SIG-M5 treated with dmso at 0.1 percent for 504 hours (cell line): ENCODE measurements around the gene TAB2.
"Not testable (repeated sequence)": the region's sequence is repeated elsewhere in the genome, so short reads cannot be mapped to it uniquely, and the experiment has no call there.

Experiments used
- DNase-seq: peaks from one replicate; lab custom pipeline; 2025; ENCODE audit not compliant: unreplicated experiment; lab: John Stamatoyannopoulos, UW

The TAB2 gene

DNA sequence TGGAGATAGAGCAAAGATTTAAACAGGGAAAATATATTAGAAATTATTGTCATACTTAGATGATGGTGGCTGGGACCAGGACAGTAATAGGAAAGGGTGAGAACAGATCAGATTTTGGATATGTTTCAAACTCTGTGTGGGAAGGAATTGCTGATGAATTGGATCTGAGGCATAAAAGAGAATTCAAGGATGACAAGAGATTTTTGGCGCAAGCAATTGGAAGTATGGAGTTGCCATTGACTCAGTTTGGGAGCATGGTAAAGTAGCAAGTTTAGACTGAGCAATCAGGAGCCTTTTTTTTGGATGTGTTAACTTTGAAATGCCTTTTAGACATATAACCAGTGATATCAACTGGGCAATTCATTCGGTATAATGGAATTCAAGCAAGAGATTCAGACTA is 14.4 kb downstream of the TAB2 start:
- DNase-seq: no peak

DNA sequence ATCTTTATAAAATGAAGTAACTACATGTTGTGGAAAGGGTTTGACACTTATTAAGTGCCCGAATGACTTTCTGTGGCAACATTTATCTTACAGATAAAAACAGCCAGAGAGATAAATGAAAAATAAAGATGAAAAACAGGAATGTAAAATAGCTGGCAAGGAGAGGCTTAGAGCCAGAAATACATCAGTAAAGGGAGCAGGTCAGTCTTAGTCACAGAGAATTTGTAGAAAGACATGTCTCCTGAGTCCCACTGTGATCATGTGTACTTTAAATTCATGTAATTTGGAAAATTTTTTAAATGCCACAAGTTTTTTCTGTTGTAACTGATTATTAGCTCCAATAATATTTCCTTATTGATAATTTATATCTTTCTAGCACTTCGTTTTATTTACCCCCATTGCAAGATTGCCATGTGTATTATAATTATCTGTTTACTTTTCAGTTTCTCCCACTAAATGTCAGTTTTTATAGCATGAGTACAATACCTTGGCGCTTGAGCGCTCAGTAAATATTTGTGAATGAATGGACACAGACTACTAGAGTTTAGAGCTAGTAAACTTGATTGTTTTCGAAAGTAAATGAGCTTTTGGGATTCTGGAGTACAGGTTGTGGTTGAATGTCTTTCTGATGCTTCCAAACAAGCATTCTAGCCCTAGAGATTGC is 15.2 kb downstream of the TAB2 start:
- no peak for DNase-seq

DNA sequence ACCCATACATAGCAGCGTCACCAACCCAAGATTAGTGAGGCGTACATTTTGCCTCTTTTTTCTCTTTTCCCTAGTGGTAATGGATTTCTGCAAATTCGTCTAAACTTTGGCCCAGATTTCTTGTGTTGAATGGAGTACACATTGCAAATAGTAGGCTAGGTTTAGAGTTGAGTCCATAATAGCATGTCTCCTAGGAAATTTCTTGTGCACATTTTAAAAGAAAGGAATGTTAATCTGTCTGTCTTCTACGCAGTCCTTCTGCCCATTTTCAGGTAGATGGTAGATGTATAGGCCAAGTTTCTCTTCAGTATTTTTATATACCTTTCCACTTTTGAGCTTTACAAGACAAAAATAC is 15.7 kb downstream of the TAB2 start:
- no peak for DNase-seq

DNA sequence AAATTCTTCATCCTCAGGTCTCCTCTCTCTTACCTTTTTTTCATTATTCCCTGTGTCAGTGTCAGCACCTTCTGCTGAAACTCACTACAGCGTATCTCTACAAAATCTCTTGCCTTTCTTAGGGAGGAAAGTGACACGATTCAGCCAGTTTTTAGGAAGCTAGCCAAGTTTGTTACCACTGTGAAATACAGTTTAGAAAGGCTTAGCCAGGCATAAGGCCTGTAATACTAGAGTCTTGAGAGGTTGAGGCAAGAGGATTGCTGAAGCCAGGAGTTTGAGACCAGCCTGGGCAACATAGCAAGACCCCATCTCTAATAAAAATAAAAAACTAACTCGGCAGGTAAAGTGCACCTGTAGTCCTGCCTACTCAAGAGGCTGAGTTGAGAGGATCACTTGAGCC is 16.7 kb downstream of the TAB2 start:
- no peak for DNase-seq

DNA sequence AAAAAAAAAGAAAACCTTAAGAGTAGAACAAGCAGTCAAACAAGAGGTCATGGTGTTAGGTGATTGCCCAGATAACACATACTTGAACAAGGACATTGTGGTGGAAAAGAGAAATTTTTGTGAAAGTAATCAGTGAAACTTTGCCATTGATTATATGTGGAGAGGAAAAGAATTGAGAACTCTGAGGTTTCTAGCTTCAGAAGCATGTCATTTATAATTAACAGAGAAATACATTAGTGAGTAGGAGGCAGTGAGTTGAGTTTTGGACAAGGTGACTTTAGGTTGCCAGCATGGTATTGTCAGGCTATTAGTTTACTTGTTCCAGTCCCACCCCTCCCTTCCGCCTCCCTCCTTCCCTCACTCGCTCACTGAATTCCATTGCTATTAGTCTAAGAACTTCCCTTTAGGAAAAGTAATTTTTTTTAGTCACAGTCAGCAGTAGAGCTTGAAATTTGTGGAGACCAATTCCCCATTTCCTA is 17.2 kb downstream of the TAB2 start:
- DNase-seq: no peak

DNA sequence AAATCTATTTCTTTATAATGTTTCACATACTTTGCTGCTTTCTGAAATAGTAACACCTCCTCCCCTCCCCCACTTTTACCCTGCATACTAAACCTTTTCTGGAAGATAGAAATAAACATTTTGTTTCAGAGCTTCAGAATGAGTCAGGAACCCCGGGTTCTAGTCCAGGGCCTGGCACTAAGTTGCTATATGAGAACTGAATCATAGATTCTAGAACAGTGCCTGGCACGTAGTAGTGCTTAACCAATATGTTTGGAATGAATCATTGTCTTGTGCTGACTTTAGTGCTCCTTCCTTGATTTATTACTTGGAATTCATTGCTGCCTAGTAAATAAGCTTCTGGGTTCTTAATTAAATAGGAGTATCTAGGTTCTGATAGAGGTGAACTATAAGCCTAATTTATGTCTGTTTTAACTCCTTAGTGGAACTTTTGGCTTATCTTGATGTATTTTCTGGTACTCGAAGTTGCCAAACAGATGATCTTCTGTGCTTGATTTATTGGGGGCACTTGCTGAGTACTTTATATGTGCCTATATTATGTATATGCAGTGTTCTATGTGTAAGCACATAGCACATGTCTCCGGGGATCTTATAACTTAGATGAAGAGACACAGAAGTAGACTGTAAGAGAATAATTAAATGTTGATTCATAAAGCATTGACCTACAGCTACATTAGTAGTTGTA is 18.6 kb downstream of the TAB2 start:
- DNase-seq: no peak

DNA sequence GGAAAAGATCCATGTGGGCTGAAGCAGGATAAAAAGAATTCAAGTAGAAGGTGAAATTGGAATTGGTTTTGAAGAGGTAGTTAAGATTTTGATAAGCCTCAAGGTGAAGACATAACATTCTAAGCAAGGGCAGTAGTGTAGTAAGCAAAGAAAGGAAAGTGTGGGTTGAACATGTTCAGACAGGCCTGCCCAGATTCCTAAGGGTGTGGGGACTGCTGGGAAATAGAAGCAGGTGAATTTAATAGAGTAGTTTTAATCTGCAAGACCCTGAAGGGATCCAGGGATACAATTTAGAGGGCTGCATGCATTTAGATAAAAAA is 19.1 kb downstream of the TAB2 start:
- no peak for DNase-seq

DNA sequence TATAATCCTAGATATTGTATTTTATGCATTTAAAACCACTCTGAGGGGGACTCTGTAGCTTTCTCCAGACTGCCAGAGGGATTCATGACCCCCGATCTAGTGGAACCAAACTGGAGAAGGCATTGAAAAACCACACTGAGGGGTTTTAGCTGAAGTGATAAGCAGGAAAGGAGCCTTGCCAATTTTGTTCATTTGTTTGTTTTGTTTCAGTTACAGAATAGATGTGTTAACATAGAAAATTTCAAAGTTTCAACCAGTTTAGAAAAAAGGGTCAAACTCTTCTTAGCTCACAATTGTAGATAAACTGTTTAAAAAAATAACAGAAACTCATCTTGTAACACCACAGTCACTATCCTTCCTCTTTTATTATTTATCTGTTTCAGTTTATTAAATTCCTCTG is 19.8 kb downstream of the TAB2 start:
- DNase-seq: no peak

DNA sequence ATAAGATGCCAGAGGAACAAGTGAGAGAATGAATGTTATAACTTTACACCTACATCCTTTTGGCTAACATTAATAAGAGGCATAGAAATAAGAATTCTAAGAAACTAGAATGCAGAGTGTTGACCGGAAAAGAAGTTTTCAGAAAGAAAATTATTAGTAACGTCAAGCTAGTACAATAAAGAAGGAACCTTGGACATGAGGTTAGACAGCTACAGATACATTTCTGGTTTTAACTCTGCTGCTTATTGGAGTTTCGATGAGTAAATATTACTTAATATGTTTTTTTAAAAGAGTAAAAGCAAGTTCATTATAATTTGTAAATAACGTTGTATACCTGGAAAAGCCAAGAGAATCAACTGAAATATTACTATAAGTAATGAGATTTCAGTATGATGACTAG is 22.7 kb downstream of the TAB2 start:
- DNase-seq: no peak

DNA sequence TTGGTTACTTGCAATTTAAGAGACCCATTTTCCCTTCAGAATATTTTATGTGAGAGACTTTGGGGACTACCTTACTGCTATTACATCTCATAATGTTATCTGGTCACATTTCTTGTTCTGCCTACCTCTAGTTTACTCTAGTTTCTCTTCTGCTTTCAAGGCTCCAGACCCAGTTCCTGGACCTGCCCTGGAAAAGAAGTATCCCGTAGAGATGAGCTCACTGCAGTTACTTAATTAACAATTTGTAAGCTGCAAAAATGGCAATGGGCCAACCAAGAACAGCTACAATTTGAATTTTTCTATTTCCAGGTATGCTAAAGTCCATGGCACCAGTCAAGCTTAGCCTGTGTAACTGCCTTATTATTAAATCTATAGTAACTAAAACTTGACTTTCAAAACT is 25.0 kb downstream of the TAB2 start:
- peak; percentile 43 for DNase-seq

DNA sequence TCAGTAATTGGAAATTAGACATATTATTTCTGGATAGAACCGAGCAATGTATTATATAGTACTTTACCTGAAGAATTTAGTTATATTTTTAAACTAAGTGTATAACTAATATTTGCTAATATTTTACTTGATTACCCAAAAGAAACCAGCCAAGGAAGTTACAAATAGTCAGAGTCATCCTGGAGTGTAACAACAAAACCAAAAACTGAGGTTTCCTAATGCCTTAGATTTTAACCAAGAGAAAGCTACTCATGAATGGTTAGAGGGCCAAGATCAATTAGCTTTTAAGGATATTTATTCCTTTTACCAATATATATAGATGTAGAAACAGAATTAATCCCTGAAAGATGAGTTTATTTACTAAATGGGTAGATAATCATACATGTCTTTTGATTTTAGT is 26.0 kb downstream of the TAB2 start:
- DNase-seq: no peak

DNA sequence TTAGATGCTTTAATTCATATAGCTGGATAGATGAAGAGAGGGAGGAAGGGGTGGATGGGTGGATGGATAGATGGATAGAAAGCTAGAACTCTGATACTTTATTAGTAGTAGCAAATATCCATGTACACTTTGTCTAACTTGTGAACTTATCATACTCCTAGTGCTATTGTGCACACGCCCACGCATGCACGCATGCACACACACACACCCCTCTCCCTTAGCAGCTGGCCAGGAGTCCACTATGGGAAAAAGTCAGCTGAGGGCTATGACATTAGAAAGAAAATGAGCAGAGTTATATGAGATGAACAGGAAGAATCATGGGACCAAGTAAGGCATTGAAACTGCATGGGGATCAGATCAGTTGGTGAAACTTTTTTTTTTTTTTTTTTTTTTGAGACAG is 28.6 kb downstream of the TAB2 start:
- no peak for DNase-seq

DNA sequence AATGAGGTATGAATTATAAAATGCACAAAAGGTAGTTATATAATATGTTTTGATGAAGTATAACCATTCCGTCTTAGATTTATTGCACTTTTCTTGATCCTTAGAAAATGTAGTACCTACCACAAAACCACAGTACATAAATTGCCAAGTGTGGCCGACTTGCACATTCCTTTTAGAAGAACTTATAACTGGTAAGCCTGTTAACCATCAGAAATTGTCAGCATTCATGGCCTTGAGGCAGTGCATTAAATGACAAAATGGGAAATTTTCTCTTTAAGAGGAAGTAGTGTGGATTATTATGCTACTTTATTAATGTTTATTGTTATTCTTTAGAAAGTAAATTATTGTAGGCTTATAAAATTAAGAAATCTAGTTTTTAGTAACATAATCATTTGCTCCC is 29.6 kb downstream of the TAB2 start:
- no peak for DNase-seq

DNA sequence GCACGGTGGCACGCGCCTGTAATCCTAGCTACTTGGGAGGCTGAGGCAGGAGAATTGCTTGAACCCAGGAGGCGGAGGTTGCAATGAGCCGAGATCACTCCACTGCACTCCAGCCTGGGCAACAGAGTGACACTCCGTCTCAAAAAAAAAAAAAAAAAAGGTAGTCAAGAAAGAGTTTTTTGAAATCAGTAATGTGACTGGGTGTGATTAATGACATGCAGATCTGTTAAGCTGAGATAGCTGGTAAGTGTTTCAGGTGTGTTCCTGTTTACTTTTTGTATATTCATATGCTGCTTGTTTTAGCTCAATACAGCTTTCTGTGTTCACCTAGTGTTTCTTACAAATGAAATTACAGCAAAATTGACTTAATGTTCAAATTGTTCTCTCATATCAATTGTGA is 31.8 kb downstream of the TAB2 start:
- DNase-seq: not testable (repeated sequence)

DNA sequence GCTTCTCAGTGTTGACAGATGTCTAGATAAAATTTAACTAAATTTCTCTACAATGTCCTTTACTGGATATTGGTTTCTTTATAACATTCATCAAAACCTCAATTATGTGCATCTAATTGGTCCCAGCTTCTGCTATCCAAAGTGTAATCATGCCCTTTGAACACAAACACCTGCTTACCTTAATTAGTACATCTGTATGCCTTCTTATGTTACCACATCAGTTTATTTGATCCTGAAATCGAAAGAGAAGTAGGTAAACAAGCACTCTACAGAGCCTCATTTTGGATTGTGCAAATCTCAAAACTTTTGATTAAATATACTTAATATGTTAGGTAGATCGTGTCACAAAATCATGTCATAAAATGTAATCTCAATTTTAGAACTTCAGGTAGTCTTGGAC is 36.5 kb downstream of the TAB2 start:
- no peak for DNase-seq

DNA sequence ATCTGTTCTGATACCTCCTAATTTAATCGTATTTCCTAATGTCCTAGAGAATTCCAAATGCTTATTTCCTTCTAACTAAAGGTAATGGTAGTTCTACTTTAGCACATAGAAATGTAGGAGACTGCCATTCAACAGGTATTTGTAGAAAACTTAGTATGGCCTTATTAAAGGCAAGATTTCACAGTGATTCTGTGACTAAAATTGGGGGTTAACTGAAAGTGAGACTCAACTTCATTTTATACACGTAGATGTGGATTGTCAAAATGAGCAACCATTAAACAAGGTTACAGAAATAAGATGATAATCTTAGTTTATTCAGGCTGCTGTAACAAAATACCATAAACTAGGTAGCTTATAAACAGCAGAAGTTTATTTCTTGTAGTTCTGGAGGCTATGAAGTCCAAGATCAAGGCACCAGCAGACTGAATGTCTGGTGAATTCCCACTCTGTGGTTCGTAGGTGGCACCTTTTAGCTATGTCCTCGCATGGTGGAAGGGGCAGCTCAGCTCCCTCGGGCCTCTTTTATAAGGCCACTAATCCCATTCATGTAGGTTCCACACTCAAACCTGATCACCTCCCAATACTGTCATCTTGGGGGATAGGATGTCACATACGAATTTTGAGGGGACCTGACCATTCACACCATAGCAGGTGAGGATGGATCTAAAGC is 38.7 kb downstream of the TAB2 start:
- no peak for DNase-seq

DNA sequence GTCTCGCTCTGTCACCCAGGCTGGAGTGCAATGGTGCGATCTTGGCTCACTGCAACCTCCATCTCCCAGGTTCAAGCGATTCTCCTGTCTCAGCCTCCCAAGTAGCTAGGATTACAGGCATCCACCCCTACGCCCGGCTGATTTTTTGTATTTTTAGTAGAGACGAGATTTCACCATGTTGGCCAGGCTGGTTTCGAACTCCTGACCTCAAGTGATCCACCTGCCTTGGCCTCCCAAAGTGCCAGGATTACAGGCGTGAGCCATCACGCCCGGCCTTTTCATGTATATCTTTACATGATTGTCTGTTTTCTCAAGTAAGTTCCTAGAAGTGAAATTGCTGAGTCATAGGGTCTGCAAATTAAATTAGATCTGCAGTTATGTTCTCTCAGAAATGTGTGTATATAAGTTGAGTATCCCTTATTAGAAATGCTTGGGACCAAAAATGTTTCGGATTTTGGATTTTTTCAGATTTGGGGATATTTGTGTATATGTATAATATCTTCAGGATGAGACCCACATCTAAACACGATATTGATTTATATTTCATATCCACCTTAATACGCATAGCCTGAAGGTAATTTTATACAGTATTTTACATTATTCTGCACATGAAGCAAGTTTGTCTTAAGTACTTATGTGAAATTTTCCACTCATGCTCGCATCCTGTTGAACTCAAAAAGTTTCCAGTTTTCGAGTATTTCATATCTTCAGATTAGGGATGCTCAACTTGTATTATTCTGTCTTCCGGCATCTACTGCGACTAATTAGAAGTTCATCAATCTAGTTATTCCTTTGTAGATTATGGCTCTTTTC is 40.4 kb downstream of the TAB2 start:
- DNase-seq: no peak

DNA sequence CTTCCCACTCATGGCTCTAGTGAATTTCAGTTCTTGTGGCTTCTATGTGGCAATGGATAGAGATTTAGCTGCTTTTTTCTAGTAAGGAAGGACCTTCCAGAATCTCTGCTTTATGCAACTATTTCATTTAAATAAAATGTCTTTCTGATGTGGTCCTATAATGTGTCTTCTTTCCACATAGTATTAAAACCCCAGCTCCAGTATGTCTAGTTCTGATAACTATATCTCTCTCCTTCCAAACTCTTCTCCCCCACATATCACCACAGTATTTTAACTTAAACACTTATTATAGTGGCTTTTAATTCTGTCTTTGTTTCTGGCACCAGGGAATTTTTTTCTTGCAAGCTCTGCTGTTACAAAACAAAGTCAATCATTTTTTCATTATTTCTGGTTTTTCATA is 41.9 kb downstream of the TAB2 start:
- no peak for DNase-seq

DNA sequence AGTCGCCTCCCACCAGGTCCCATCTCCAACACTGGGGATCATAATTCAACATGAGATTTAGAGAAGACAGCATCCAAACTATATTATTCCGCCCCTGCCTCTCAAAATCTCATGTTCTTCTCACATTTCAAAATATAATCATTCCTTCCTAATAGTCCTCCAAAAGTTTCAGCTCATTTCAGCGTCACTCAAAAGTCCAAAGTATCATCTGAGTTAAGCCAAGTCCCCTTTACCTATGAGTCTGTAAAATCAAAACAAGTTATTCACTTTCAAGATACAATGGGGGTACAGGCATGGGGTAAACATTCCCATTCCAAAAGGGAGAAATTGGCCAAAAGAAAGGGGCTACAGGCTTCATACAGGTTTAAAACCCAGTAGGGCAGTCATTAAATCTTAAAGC is 43.0 kb downstream of the TAB2 start:
- DNase-seq: no peak

DNA sequence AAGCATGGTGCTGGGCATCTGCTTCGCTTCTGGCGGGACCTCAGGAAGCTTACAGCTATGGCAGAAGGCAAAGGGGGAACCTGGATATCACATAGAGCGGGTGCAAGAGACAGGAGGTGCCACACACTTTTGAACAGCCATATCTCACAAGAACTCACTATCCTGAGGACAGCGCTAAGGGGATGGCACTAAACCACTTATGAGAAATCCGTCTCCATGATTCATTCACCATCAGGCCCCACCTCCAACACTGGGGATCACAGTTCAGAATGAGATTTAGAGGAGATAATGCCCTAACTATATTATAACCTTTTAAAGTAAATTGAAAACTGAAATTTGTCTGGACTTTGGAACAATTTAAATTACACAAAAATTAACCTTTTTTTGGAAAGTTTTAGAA is 44.8 kb downstream of the TAB2 start:
- no peak for DNase-seq

DNA sequence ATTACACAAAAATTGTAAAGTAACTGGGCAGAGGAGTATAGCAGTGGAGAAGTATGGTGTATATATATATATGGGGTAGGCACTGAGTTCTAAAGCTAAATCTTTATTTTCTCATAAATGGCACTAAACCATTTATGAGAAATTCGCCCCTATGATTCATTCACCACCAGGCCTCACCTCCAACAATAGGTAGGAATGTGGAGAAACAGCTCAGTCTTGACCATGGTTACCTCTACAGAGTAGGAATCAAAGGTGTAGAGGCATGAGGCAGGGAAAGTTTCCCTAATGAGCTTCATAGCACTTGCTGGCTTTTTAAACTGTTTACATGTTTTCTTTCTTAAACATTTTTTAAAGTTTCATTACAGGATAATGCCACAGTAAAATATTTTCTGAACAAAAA is 45.6 kb downstream of the TAB2 start:
- DNase-seq: no peak

DNA sequence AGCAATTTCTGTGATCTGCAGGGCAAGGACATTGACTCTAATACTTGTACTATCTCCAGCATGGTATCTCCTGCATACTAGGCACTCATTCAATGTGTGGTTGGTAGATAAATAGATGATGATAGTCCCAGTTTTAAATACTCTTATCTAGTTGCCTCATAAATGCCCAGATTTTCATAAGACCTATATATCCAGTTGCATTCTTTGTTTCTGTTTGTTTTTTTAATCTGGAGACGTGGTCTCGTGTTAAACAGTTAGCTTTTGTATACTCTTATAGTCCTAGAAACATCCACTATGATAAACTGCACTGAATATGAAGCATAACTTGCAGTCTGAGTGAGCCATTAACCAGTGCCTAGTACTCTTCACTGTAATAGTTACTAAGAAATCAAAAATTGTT is 47.0 kb downstream of the TAB2 start:
- DNase-seq: no peak
